Activated CD8-positive, alpha-beta memory T cell treated with anti-CD3 and anti-CD28 coated beads for 48 hours (primary cell): ENCODE data around the gene GABRP.
"Not testable (repeated sequence)": the region's sequence is repeated elsewhere in the genome, so short reads cannot be mapped to it uniquely, and the experiment has no call there.

Experiments used
- DNase-seq, 3 experiments: peaks; one replicate each; pipeline ENCODE4 v3.0.0-alpha.2; 2020; ENCODE audit warnings: low read depth in 2 of 3, low spot score in 2 of 3

The GABRP gene

GRCh38 chr5:170791325-170791954 lies 7.9 kb downstream of the GABRP start:
- DNase-seq: no peak

GRCh38 chr5:170792878-170793277 lies 9.4 kb downstream of the GABRP start:
- DNase-seq: no peak

GRCh38 chr5:170795154-170795553 lies 11.6 kb downstream of the GABRP start:
- no peak for DNase-seq

- no peak for DNase-seq
Measured at GRCh38 chr5:170805666-170806065, 22.1 kb downstream of the GABRP start.

- no peak for DNase-seq
Measured at GRCh38 chr5:170809551-170809950, 26.0 kb downstream of the GABRP start.

- DNase-seq: no peak
Measured at GRCh38 chr5:170811719-170812118, 28.2 kb downstream of the GABRP start.

GRCh38 chr5:170813231-170813630 lies 29.7 kb downstream of the GABRP start:
- DNase-seq: no peak

- DNase-seq: no peak
Measured at GRCh38 chr5:170817195-170817594, 33.7 kb downstream of the GABRP start.

- no peak for DNase-seq
Measured at GRCh38 chr5:170818232-170818631, 34.7 kb downstream of the GABRP start.

- no peak for DNase-seq
Measured at GRCh38 chr5:170819824-170820223, 36.3 kb downstream of the GABRP start.

- DNase-seq: no peak
Measured at GRCh38 chr5:170821257-170821800, 37.8 kb downstream of the GABRP start.

GRCh38 chr5:170826117-170826516 lies 42.6 kb downstream of the GABRP start:
- DNase-seq: no peak

- no peak for DNase-seq
Measured at GRCh38 chr5:170832241-170832640, 48.7 kb downstream of the GABRP start.

GRCh38 chr5:170833981-170834380 lies 50.5 kb downstream of the GABRP start:
- DNase-seq: not testable (repeated sequence)

- no peak for DNase-seq
Measured at GRCh38 chr5:170836226-170836625, 52.7 kb downstream of the GABRP start.

GRCh38 chr5:170843870-170844269 lies 60.3 kb downstream of the GABRP start:
- no peak for DNase-seq

- no peak for DNase-seq
Measured at GRCh38 chr5:170844651-170845050, 61.1 kb downstream of the GABRP start.

GRCh38 chr5:170846416-170846815 lies 62.9 kb downstream of the GABRP start:
- no peak for DNase-seq

- no peak for DNase-seq
Measured at GRCh38 chr5:170846846-170847245, 63.3 kb downstream of the GABRP start.

GRCh38 chr5:170848033-170848432 lies 64.5 kb downstream of the GABRP start:
- no peak for DNase-seq

GRCh38 chr5:170849374-170849773 lies 65.8 kb downstream of the GABRP start:
- no peak for DNase-seq

- no peak for DNase-seq
Measured at GRCh38 chr5:170854566-170854965, 71.0 kb downstream of the GABRP start.

GRCh38 chr5:170857066-170857465 lies 73.5 kb downstream of the GABRP start:
- no peak for DNase-seq
